Measurements from ENCODE around the gene RHOA.

RHOA gene

GRCh38 chr3:49313896-49314688, 97.7 kb downstream of the RHOA start:
- no peak for DNase-seq

DNA sequence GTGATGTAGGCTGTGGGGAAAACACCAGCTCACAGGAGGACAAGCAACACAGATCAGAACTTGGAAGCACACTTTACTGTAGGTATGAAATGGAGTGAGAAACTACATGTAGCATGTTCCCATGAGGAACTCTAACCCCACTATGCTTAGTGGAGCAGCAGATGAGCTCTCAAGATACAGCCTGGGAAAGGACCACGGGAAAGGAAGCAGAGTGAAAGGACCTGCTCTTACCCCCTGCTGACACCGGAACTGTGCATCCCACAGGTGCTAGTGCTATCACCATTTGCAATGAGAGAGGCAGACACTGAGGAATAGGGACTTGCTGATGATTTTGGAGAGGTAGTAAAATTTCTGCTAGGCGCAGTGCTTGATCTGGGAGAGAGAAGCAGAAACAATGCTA, 100.5 kb downstream of the RHOA start:
- DNase-seq, result no peak

DNA sequence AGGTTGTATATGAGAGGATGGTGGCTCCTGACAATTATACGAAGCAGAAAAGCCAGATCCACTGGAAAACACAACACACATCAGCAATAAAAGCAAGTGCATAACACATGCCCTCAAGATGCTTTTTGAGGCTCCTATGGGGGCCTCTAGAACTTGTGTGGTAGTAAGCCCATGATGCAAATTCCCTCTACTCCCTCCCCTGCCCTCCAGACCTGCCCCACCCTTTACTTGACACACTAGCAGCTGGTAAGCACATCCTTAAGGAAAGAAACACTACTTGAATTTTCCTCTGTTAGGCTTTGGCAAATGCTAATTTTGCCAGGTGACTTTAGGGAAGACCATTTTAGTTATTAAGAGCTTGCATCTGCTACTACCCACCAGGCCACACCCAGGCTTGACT, 101.1 kb downstream of the RHOA start:
- no peak for DNase-seq

All from NCI-H1436 treated with DMSO at 0.1 percent for 48 hours (cell line).